Gastrocnemius medialis (tissue), 4 donors: ENCODE measurements around the gene GSK3A. TPM values are rescaled to one million over a fixed set of nuclear protein-coding genes. Genes with fewer than 3 reads are reported as not detected.

Experiments
- ATAC-seq, 2 donors: fragments of 150-250 bp; one replicate each; pipeline ENCODE4 v1.9.1; 2016
- DNase-seq, 2 donors: peaks; one replicate each; pipeline ENCODE4 v3.0.0-alpha.2; 2019
- H3K27ac ChIP-seq, 4 donors: fragments of 200-600 bp; sonication (generic); 1 replicate in 1 of 4; 2 replicates in 3 of 4; pipeline ENCODE4 v1.5.1; 2016 to 2018; ENCODE audit warnings: mild to moderate bottlenecking in 2 of 4, moderate library complexity in 1 of 4
- H3K27me3 ChIP-seq, 3 donors: fragments of 200-600 bp; sonication (generic) in 2 of 3; 1 replicate in 1 of 3; 2 replicates in 2 of 3; pipeline versions ENCODE4 v1.5.1 to v1.6.0; 2016 to 2019; ENCODE audit warnings: mild to moderate bottlenecking in 1 of 3, moderate library complexity in 1 of 3
- H3K36me3 ChIP-seq, 2 donors: fragments of 200-600 bp; sonication (generic) in 1 of 2; one replicate each; pipeline ENCODE4 v1.5.1; 2017 to 2018
- H3K4me1 ChIP-seq, 2 donors: fragments of 200-600 bp; sonication (generic) in 1 of 2; one replicate each; pipeline ENCODE4 v1.5.1; 2016 to 2017; ENCODE audit warnings: mild to moderate bottlenecking in 2 of 2
- H3K4me3 ChIP-seq, 4 donors: fragments of 200-600 bp; sonication (generic) in 3 of 4; 1 replicate in 1 of 4; 2 replicates in 3 of 4; pipeline ENCODE4 v1.5.1; 2016 to 2019; ENCODE audit warnings: mild to moderate bottlenecking in 2 of 4
- H3K9me3 ChIP-seq, 3 donors: fragments of 200-600 bp; sonication (generic) in 2 of 3; 1 replicate in 1 of 3; 2 replicates in 2 of 3; pipeline ENCODE4 v1.5.1; 2016 to 2019
- POLR2A ChIP-seq, 2 donors: fragments of 450-650 bp; IDR thresholded peaks; one replicate each; pipeline ENCODE4 v1.6.1; 2017; ENCODE audit warnings: antibody characterized with exemption in 2 of 2, mild to moderate bottlenecking in 2 of 2, moderate library complexity in 2 of 2
- in situ Hi-C, 4 donors: fragments of 200-750 bp; cut with MboI; loops; one replicate each; pipeline versions ENCODE4 v1.15.0 to v1.8.0; 2017; ENCODE audit warnings: low sequenced_read_pairs in 4 of 4
- intact Hi-C: fragments of 100-400 bp; cut with DNase I; formaldehyde crosslinking; loops from one replicate; pipeline ENCODE4 v1.15.1; 2023; ENCODE audit warnings: low total_unique reads
- total RNA-seq, 4 donors: library from RNA; depleted of rRNA; stranded (reverse); fragments of >200 nt; gene quantifications; one replicate each; pipeline versions ENCODE4 v1.1.0 to v1.2.3, GENCODE V29; 2016
- TF ChIP-seq, protein P1 (sequence below), 5 experiments: fragments of 450-650 bp in 3 of 5; fragments of 200-600 bp in 2 of 5; sonication (generic) in 2 of 5; IDR thresholded peaks in 4 of 5; conservative IDR thresholded peaks in 1 of 5; 1 replicate in 4 of 5; 2 replicates in 1 of 5; pipeline ENCODE4 v1.5.1; 2016 to 2019; ENCODE audit warnings: antibody characterized with exemption in 5 of 5, mild to moderate bottlenecking in 3 of 5, moderate library complexity in 3 of 5

The GSK3A gene
- total RNA-seq, 4 donors from 2014 or later, result 24.2 to 48.0 (median 40.1) TPM

DNA sequence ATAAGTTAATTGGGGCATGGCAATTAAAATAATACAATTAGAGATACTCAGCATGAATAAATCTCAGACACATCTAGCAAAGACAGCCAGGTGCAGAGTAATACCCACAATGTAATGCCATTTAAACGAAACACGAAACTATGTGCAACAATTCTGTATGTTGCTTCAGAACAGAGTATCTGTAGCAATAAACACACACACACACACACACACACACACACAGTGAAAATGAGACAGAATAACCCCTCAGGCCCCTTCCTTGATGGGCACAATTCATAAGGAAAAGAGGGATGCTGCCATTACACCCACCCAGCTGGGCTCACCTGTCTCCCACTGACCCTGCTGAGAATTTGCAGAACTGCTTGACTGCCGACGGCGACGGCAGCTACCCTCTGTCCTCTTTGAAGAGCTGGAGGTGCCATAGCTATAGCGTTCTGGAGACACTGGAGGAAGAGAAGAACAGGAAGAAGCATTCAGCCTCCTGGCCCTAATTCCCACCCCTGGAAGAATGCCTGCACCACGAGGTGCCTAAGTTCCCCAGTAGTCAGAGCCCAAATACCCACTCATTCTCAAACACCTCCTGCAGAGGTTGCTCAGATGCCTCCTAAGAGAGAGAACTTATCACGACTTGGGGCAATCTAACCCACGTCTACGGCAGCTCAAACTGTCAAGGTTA lies 27.5 kb downstream of the GSK3A start:
- H3K27me3 ChIP-seq, result no peaks in the 10 kb centered on the region
- ATAC-seq, result no peak
- in situ Hi-C loops, result no loop called here
- H3K36me3 ChIP-seq, result peaks cover 0 to 48% of the 10 kb centered on the region in 2 donors
- no peak overlapping the region for H3K4me3 ChIP-seq
- H3K4me1 ChIP-seq, result peaks cover 28 to 43% of the 10 kb centered on the region in 2 donors
- TF ChIP-seq, protein P1, sequence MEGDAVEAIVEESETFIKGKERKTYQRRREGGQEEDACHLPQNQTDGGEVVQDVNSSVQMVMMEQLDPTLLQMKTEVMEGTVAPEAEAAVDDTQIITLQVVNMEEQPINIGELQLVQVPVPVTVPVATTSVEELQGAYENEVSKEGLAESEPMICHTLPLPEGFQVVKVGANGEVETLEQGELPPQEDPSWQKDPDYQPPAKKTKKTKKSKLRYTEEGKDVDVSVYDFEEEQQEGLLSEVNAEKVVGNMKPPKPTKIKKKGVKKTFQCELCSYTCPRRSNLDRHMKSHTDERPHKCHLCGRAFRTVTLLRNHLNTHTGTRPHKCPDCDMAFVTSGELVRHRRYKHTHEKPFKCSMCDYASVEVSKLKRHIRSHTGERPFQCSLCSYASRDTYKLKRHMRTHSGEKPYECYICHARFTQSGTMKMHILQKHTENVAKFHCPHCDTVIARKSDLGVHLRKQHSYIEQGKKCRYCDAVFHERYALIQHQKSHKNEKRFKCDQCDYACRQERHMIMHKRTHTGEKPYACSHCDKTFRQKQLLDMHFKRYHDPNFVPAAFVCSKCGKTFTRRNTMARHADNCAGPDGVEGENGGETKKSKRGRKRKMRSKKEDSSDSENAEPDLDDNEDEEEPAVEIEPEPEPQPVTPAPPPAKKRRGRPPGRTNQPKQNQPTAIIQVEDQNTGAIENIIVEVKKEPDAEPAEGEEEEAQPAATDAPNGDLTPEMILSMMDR (IDR thresholded peaks at IDR 0.05 in 4 of 5, conservative IDR thresholded peaks at IDR 0.05 in 1 of 5), result no peak
- TF ChIP-seq POLR2A (IDR thresholded peaks at IDR 0.05), result no peak
- intact Hi-C loops, result loop anchor here (10.0 kb wide), 1 partner anchor 350 kb away; the partner anchor contains the start of gene RPS19
- no peak for DNase-seq
- no peaks in the 10 kb centered on the region for H3K9me3 ChIP-seq
- no peak overlapping the region for H3K27ac ChIP-seq

- DNase-seq (no peak), ATAC-seq (no peak)
- in situ Hi-C loops, result no loop called here
- Histone ChIP-seq H3K9me3 (no peaks in the 10 kb centered on the region), H3K4me3 (no peak overlapping the region), H3K27me3 (no peaks in the 10 kb centered on the region), H3K36me3 (peaks cover 0 to 68% of the 10 kb centered on the region in 2 donors), H3K27ac (no peak overlapping the region), H3K4me1 (peaks cover 16 to 24% of the 10 kb centered on the region in 2 donors)
- intact Hi-C loops, result loop anchor here (10.0 kb wide), 1 partner anchor 348 kb away; the partner anchor contains the start of gene RPS19
- TF ChIP-seq, protein P1 (IDR thresholded peaks at IDR 0.05 in 4 of 5, conservative IDR thresholded peaks at IDR 0.05 in 1 of 5), result no peak
- TF ChIP-seq POLR2A (IDR thresholded peaks at IDR 0.05), result no peak
Observed at GRCh38 chr19:42212886-42213285, 29.5 kb downstream of the GSK3A start.

GRCh38 chr19:42208612-42209011 lies 33.8 kb downstream of the GSK3A start:
- peaks cover 0 to 5% of the 10 kb centered on the region in 2 donors for H3K4me1 ChIP-seq
- no peak for ATAC-seq
- H3K4me3 ChIP-seq, result no peak overlapping the region
- in situ Hi-C loops (no loop called here), intact Hi-C loops (no loop called here)
- TF ChIP-seq POLR2A (IDR thresholded peaks at IDR 0.05), result no peak
- TF ChIP-seq, protein P1 (IDR thresholded peaks at IDR 0.05 in 4 of 5, conservative IDR thresholded peaks at IDR 0.05 in 1 of 5), result no peak
- H3K9me3 ChIP-seq, result no peaks in the 10 kb centered on the region
- H3K27me3 ChIP-seq, result no peaks in the 10 kb centered on the region
- H3K27ac ChIP-seq, result no peak overlapping the region
- DNase-seq, result no peak
- H3K36me3 ChIP-seq, result peaks cover 0 to 83% of the 10 kb centered on the region in 2 donors

GRCh38 chr19:42207767-42208271 lies 34.6 kb downstream of the GSK3A start:
- ATAC-seq (no peak), DNase-seq (no peak)
- Histone ChIP-seq H3K27me3 (no peaks in the 10 kb centered on the region), H3K4me1 (no peaks in the 10 kb centered on the region), H3K27ac (no peak overlapping the region), H3K4me3 (no peak overlapping the region), H3K36me3 (peaks cover 0 to 83% of the 10 kb centered on the region in 2 donors), H3K9me3 (no peaks in the 10 kb centered on the region)
- in situ Hi-C loops (no loop called here), intact Hi-C loops (no loop called here)
- TF ChIP-seq POLR2A (IDR thresholded peaks at IDR 0.05), result no peak
- TF ChIP-seq, protein P1 (IDR thresholded peaks at IDR 0.05 in 4 of 5, conservative IDR thresholded peaks at IDR 0.05 in 1 of 5), result no peak
